Activated CD4-positive, alpha-beta memory T cell treated with anti-CD3 and anti-CD28 coated beads for 36 hours (primary cell): ENCODE measurements around the gene GATAD2B. TPM values are rescaled to one million over a fixed set of nuclear protein-coding genes. Genes with fewer than 3 reads are reported as not detected.
A peak's percentile ranks its signal among the peaks of the same experiment; 100 is the strongest.

Experiments
- CTCF ChIA-PET: fragments of 350-600 bp; sonication (Branson Sonifier 250); formaldehyde crosslinking; loops from one replicate; lab custom pipeline; 2021; ENCODE audit warnings: antibody characterized with exemption, inconsistent platforms; lab: Charles Lee
- POLR2A ChIA-PET: fragments of 350-600 bp; sonication (Branson Sonifier 250); formaldehyde crosslinking; loops from one replicate; lab custom pipeline; 2021; ENCODE audit warnings: antibody characterized with exemption; lab: Charles Lee
- DNase-seq: peaks from one replicate; pipeline ENCODE4 v3.0.0-alpha.2; 2020
- H3K27ac Mint-ChIP-seq: one replicate; pipeline ENCODE4 v1.8.0; 2021; ENCODE audit warnings: mixed read lengths
- H3K27me3 Mint-ChIP-seq: one replicate; pipeline ENCODE4 v1.8.0; 2021; ENCODE audit warnings: mixed read lengths
- H3K36me3 Mint-ChIP-seq: one replicate; pipeline ENCODE4 v1.8.0; 2021; ENCODE audit warnings: mixed read lengths
- H3K4me1 Mint-ChIP-seq: one replicate; pipeline ENCODE4 v1.8.0; 2021; ENCODE audit warnings: low read depth, mixed read lengths
- H3K4me3 Mint-ChIP-seq: one replicate; pipeline ENCODE4 v1.8.0; 2021; ENCODE audit warnings: mild to moderate bottlenecking, mixed read lengths
- H3K9me3 Mint-ChIP-seq: one replicate; pipeline ENCODE4 v1.8.0; 2021; ENCODE audit warnings: mixed read lengths
- intact Hi-C: fragments of 100-400 bp; cut with micrococcal nuclease; formaldehyde crosslinking; loops from one replicate; pipeline ENCODE4 v1.15.1; 2023
- total RNA-seq, 2 experiments: library from RNA; stranded (reverse); gene quantifications; one replicate each; pipeline ENCODE4 v1.2.3, GENCODE V29; 2021

GATAD2B gene
- total RNA-seq, result 10 to 100 TPM; 66.4 to 67.9 TPM

GRCh38 chr1:153922972-153923925 lies at the start of gene GATAD2B:
Gene GATAD2B, minus strand, starts transcription at chr1:153922972. Its CDS starts 94,625 bp downstream, at chr1:153828347.
- Mint-ChIP-seq H3K4me1 (peaks cover 38% of the 10 kb centered on the region), H3K4me3 (peak within 1 kb of the TSS; percentile 77), H3K27ac (peak within 1 kb of the TSS; percentile 96), H3K9me3 (no peaks in the 10 kb centered on the region), H3K27me3 (no peaks in the 10 kb centered on the region), H3K36me3 (no peaks in the 10 kb centered on the region)
- DNase-seq, result peak; percentile 99
- ChIA-PET CTCF (interaction anchor here (0.7 to 3.6 kb wide), 9 partner anchors 15 to 127 kb away, joined by 3 to 15 read pairs (median 3); partner anchors contain the start of genes CREB3L4, DENND4B, JTB and RAB13), POLR2A (interaction anchor here (0.5 to 4.7 kb wide), 14 partner anchors 17 to 408 kb away, joined by 3 to 41 read pairs (median 6); partner anchors contain the start of genes CREB3L4, DENND4B, JTB and RPS27)
- intact Hi-C loops, result loop anchor here (1.0 to 5.0 kb wide), 12 partner anchors 23 to 378 kb away; partner anchors contain the start of genes CHTOP, CREB3L4, CRTC2 and DENND4B

DNA sequence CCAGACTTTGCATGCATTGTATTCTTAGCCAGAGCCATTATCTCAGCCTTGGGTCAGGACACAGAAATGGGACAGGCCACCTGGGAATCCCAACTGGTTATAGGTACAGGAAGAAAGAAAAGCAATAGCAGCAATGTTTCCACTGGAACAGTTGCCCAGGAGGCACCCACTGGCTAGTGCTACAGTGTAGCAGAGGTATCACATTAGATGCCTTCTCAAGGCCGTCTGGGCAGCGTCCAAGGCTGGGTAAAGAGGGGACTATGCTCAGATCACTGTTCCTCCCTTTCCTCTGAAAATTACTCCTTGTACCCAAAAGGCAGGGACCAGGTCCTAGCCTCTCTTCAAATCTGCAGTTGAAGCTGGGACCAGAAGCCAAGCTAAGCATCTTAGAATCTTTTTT lies 47.6 kb upstream of the GATAD2B start:
- POLR2A ChIA-PET, result no interaction called here
- Mint-ChIP-seq H3K27ac (no peak overlapping the region), H3K27me3 (no peaks in the 10 kb centered on the region), H3K36me3 (peaks cover 29% of the 10 kb centered on the region), H3K4me3 (no peak overlapping the region), H3K4me1 (peaks cover 37% of the 10 kb centered on the region), H3K9me3 (no peaks in the 10 kb centered on the region)
- no peak for DNase-seq
- intact Hi-C loops, result no loop called here
- CTCF ChIA-PET, result interaction anchor here (1.5 kb wide), 1 partner anchor 15 kb away, joined by 5 read pairs; no protein-coding TSS in a partner anchor

- H3K27ac Mint-ChIP-seq, result no peak overlapping the region
- peaks cover 19% of the 10 kb centered on the region for H3K36me3 Mint-ChIP-seq
- ChIA-PET POLR2A (interaction anchor here (1.4 to 4.1 kb wide), 3 partner anchors 8 to 46 kb away, joined by 5 to 79 read pairs (median 21); partner anchors contain the start of genes GATAD2B, JTB and RPS27), CTCF (interaction anchor here (1.0 to 4.7 kb wide), 3 partner anchors 9 to 23 kb away, joined by 3 to 44 read pairs (median 4); partner anchors contain the start of genes DENND4B and JTB)
- intact Hi-C loops, result loop anchor here (10.0 kb wide), 3 partner anchors 306 to 466 kb away; partner anchors contain the start of genes HAX1, S100A3, S100A4 and S100A5
- H3K9me3 Mint-ChIP-seq, result no peaks in the 10 kb centered on the region
- H3K4me3 Mint-ChIP-seq, result no peak overlapping the region
- DNase-seq, result no peak
- H3K4me1 Mint-ChIP-seq, result peaks cover 41% of the 10 kb centered on the region
- H3K27me3 Mint-ChIP-seq, result no peaks in the 10 kb centered on the region
These were observed 46.2 kb upstream of the GATAD2B start for GRCh38 chr1:153968972-153969371.

GRCh38 chr1:153968408-153968807 lies 45.6 kb upstream of the GATAD2B start:
- Mint-ChIP-seq H3K27me3 (no peaks in the 10 kb centered on the region), H3K27ac (peak overlapping the region; percentile 90), H3K4me3 (peak overlapping the region; percentile 87), H3K9me3 (no peaks in the 10 kb centered on the region), H3K36me3 (peaks cover 17% of the 10 kb centered on the region), H3K4me1 (peaks cover 42% of the 10 kb centered on the region)
- POLR2A ChIA-PET, result interaction anchor here (0.9 to 4.1 kb wide), 5 partner anchors 8 to 423 kb away, joined by 3 to 79 read pairs (median 21); partner anchors contain the start of genes DENND4B, GATAD2B, JTB and S100A4
- DNase-seq, result no peak
- CTCF ChIA-PET, result interaction anchor here (1.2 to 4.7 kb wide), 4 partner anchors 9 to 170 kb away, joined by 3 to 44 read pairs (median 4); partner anchors contain the start of genes CRTC2 and JTB
- intact Hi-C loops, result loop anchor here (10.0 kb wide), 3 partner anchors 306 to 466 kb away; partner anchors contain the start of genes HAX1, S100A3, S100A4 and S100A5

GRCh38 chr1:153968000-153968363 lies 45.2 kb upstream of the GATAD2B start:
- ChIA-PET POLR2A (interaction anchor here (0.8 to 4.1 kb wide), 9 partner anchors 9 to 423 kb away, joined by 3 to 79 read pairs (median 6); partner anchors contain the start of genes DENND4B, GATAD2B, JTB and RAB13), CTCF (interaction anchor here (0.7 to 4.7 kb wide), 11 partner anchors 9 to 396 kb away, joined by 3 to 44 read pairs (median 3); partner anchors contain the start of genes CRTC2, DENND4B and JTB)
- Mint-ChIP-seq H3K27me3 (no peaks in the 10 kb centered on the region), H3K4me3 (peak overlapping the region; percentile 87), H3K36me3 (peaks cover 14% of the 10 kb centered on the region), H3K4me1 (peaks cover 42% of the 10 kb centered on the region), H3K9me3 (no peaks in the 10 kb centered on the region), H3K27ac (peak overlapping the region; percentile 90)
- intact Hi-C loops, result loop anchor here (1.0 to 10.0 kb wide), 7 partner anchors 9 to 467 kb away; partner anchors contain the start of genes CRTC2, GATAD2B, HAX1 and JTB
- no peak for DNase-seq

DNA sequence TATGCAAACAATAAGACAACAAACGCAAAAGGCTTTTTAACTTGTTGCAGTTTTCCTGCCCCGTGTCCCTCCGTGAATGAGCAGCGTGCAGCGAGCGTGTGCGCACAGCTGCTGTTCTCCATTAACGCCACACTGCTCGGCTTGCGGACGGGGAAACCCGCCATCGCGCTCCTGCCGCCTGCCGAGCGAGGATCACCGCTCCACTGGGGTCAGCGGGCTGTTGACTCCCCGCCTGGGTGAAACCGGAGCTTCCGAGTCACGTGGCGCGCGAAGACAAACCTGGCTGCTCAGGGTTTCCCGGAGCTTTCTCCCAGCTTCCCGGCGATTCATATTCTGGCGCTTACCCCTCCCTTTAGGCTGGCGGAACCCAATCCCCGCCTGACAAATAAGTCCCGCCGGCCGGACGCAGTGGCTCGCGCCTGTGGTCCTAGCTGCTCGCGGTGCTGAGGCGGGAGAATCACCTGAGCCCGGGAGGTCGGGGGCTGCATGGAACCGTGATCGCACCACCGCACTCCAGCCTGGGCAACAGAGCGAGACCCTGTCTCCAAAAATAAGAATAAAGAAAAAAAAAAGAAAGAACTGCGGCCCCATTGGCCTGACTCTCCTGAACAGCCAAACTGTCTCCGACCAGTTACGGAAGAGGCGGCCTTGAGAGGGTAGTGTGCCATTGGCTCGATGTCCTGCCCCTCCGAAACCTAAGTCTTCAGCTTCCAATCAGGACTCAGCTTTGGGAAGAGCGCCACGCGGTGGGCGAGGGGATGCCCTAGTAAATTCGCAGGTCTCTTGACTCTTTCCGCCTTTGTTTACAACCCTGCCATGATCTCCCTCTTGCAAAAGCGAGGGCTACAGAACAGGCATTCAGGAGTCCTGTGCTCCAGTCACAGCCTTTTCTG lies 44.6 kb upstream of the GATAD2B start, which contains the start of gene CREB3L4:
Gene CREB3L4 (plus strand): TSS at position 796 of the 893 bp plus-strand sequence. CDS start 624 bp downstream, outside the sequence.
- Mint-ChIP-seq H3K4me1 (peaks cover 41% of the 10 kb centered on the region), H3K36me3 (peaks cover 11% of the 10 kb centered on the region), H3K27me3 (no peaks in the 10 kb centered on the region), H3K9me3 (no peaks in the 10 kb centered on the region), H3K4me3 (peak within 1 kb of the TSS; percentile 87), H3K27ac (peak within 1 kb of the TSS; percentile 90)
- intact Hi-C loops, result loop anchor here (1.0 to 10.0 kb wide), 7 partner anchors 9 to 467 kb away; partner anchors contain the start of genes CRTC2, GATAD2B, HAX1 and JTB
- peak; percentile 92 for DNase-seq
- ChIA-PET CTCF (interaction anchor here (0.7 to 4.7 kb wide), 13 partner anchors 9 to 434 kb away, joined by 3 to 44 read pairs (median 3); partner anchors contain the start of genes CRTC2, DENND4B, JTB and RAB13), POLR2A (interaction anchor here (0.8 to 4.1 kb wide), 12 partner anchors 9 to 422 kb away, joined by 3 to 79 read pairs (median 6); partner anchors contain the start of genes CRTC2, DENND4B, GATAD2B and JTB)

DNA sequence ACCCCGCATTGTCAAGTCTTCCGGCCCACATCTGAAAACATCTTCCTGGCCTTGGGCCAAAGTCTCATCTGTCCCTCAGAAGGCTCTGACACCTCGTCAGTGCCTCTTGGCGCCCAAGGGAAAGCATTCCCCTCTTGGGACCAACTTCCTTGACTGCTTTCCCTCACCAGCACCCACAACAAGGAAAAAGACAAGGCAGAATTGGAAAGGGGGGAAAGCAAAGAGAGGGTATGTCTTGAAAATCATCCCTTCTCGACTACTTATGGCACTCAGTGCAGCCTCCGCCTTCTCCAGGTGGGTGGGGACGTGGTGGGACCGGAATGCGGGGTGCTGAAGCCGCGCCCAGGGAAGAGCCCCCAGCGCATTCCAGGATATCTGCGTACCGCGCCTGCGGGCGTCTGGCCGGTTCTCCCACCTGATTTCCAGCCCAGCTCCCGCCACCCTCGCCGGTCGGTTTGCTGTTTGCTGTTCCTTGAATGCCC lies 41.1 kb upstream of the GATAD2B start:
- Mint-ChIP-seq H3K27ac (peak overlapping the region; percentile 85), H3K4me3 (peak overlapping the region; percentile 76), H3K9me3 (no peaks in the 10 kb centered on the region), H3K36me3 (peaks cover 30% of the 10 kb centered on the region), H3K4me1 (peaks cover 47% of the 10 kb centered on the region), H3K27me3 (no peaks in the 10 kb centered on the region)
- no peak for DNase-seq
- ChIA-PET POLR2A (interaction anchor here (0.8 to 2.8 kb wide), 6 partner anchors 12 to 40 kb away, joined by 3 to 19 read pairs (median 8); partner anchors contain the start of genes DENND4B, JTB and RPS27), CTCF (interaction anchor here (0.9 to 2.7 kb wide), 3 partner anchors 14 to 22 kb away, joined by 4 to 20 read pairs (median 18); partner anchors contain the start of genes DENND4B, JTB and RAB13)
- intact Hi-C loops, result loop anchor here (10.0 kb wide), 3 partner anchors 311 to 471 kb away; partner anchors contain the start of genes HAX1, S100A3, S100A4 and S100A5

DNA sequence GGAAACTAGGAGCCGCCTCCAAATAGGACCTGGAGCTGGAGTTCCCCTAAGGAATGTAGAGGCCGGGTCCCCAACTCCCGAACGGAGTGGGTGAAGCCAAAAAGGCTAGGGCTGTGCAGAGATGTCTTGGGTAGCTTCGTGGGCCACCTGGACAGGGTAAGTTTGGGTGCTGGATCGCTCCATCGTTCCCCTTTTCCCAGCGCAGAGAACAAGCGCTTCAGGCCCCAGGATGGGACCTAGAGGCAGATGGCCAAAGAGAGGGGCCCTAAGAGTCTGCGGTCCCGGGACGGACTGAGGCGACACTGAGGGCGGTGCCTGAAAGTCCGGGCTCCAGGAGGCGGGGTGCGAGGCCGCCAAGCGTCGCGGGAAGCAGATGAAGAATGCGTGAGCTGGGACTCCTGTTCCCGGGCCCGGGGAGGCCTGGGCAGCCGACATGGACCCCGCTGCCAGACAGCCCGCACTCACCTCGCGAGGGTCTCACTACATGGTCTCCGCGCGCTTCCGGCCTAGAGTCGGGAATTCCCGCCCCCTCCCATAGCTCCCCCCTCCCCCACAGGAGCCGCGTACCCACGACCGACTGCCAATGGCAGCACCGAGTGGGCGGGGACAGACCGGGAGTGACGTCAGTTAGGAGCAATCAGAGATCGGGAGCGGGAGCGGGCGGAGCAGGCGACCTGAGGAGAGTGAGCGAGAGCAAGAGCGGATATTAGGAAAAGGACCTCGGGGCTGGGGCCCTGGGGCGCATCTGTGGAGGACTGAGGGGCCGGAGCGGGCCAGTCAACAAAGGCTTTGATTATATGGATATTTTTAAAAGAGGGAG lies 40.5 kb upstream of the GATAD2B start, which contains the start of gene SLC39A1:
Gene SLC39A1 (minus strand): TSS at position 508 of the 820 bp plus-strand sequence. CDS start 822 bp downstream, outside the sequence.
- Mint-ChIP-seq H3K27me3 (no peaks in the 10 kb centered on the region), H3K4me3 (peak within 1 kb of the TSS; percentile 76), H3K9me3 (no peaks in the 10 kb centered on the region), H3K4me1 (peaks cover 48% of the 10 kb centered on the region), H3K36me3 (peaks cover 30% of the 10 kb centered on the region), H3K27ac (peak within 1 kb of the TSS; percentile 85)
- peak; percentile 98 for DNase-seq
- CTCF ChIA-PET, result interaction anchor here (0.9 to 2.7 kb wide), 3 partner anchors 14 to 23 kb away, joined by 4 to 20 read pairs (median 18); partner anchors contain the start of genes DENND4B, JTB and RAB13
- POLR2A ChIA-PET, result interaction anchor here (0.7 to 2.8 kb wide), 9 partner anchors 10 to 257 kb away, joined by 3 to 19 read pairs (median 6); partner anchors contain the start of genes DENND4B, JTB, RPS27 and UBAP2L
- intact Hi-C loops, result loop anchor here (10.0 kb wide), 3 partner anchors 312 to 472 kb away; partner anchors contain the start of genes HAX1, S100A3, S100A4 and S100A5
